Epithelial cell of proximal tubule (primary cell): ENCODE data around the gene MEIKIN. TPM values are rescaled to one million over a fixed set of nuclear protein-coding genes. Genes with fewer than 3 reads are reported as not detected.
"Not testable (repeated sequence)": the region's sequence is repeated elsewhere in the genome, so short reads cannot be mapped to it uniquely, and the experiment has no call there.

ENCODE experiments used
- DNase-seq: peaks from one replicate; pipeline ENCODE4 v3.0.0-alpha.2; 2011; ENCODE audit warnings: low read depth
- H3K4me3 ChIP-seq: 2 replicates; pipeline ENCODE4 v1.5.1; 2011; ENCODE audit warnings: low read depth, mild to moderate bottlenecking, low read length
- total RNA-seq: library from RNA; depleted of rRNA; stranded (reverse); fragments of >200 nt; gene quantifications from 2 replicates; pipeline ENCODE4 v1.2.3, GENCODE V29; 2015
- TF ChIP-seq, protein P1 (sequence below): conservative IDR thresholded peaks from 2 replicates; pipeline ENCODE4 v1.5.1; 2012; ENCODE audit warnings: low read depth, mild to moderate bottlenecking, low read length

MEIKIN gene
- total RNA-seq, 1 donor from 2014 or later, result not detected

DNA sequence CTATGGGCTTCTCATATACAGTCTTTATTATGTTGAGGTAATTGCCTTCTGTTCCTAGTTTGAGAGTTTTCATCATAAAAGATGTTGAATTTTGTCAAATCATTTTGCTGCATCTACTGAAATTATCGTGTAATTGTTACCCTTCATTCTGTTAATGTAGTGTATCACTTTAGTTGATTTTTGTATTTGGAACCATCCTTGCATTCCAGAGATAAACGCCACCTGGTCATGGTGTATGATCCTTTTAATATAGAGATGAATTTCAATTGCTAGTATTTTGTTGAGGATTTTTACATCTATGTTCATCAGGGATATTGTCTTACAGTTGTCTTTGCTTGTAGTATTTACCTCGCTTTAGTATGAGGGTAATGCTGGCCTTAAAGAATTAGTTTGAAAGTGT is 19.3 kb downstream of the MEIKIN start:
- no peak for DNase-seq
- no peak overlapping the region for H3K4me3 ChIP-seq
- TF ChIP-seq, protein P1, sequence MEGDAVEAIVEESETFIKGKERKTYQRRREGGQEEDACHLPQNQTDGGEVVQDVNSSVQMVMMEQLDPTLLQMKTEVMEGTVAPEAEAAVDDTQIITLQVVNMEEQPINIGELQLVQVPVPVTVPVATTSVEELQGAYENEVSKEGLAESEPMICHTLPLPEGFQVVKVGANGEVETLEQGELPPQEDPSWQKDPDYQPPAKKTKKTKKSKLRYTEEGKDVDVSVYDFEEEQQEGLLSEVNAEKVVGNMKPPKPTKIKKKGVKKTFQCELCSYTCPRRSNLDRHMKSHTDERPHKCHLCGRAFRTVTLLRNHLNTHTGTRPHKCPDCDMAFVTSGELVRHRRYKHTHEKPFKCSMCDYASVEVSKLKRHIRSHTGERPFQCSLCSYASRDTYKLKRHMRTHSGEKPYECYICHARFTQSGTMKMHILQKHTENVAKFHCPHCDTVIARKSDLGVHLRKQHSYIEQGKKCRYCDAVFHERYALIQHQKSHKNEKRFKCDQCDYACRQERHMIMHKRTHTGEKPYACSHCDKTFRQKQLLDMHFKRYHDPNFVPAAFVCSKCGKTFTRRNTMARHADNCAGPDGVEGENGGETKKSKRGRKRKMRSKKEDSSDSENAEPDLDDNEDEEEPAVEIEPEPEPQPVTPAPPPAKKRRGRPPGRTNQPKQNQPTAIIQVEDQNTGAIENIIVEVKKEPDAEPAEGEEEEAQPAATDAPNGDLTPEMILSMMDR, result no peak

DNA sequence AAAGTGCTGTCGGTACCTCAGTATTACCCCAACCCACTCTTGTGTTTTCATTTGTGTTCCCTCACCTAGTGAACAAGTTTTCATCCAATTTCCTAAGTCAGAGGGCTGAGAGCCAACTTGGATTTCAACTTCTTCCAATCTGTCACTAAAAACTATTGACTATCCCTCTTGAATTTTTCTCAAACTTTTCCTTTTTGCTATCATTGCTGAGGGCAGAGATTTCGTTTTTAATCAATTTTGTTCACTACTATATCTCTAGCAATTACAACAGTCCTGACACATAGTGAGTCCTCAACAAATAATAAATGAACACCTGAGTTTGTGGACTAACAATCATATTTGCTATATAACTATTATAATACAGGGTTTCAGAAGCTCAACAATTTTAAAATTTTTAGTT is 29.0 kb downstream of the MEIKIN start:
- TF ChIP-seq, protein P1, result no peak
- H3K4me3 ChIP-seq, result no peak overlapping the region
- DNase-seq, result no peak

DNA sequence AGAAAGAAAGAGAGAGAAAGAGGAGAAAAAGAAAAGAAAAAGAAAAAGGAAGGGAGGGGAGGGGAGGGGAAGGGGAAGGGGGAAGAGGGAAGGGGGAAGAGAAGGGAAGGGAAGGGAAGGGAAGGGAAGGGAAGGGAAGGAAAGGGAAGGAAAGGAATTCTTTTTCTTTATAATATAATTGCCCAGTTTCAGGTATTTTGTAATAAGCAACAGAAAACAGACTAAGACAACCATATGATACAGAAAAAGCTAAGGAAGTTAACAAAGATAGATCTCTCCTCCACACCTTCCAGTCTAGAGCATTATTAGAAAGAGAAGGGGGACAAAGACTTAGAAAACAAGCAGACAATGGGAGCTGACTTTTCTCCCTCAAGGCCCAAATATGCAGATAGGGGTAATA is 31.0 kb downstream of the MEIKIN start:
- TF ChIP-seq, protein P1, result no peak
- DNase-seq, result no peak
- H3K4me3 ChIP-seq, result no peak overlapping the region

DNA sequence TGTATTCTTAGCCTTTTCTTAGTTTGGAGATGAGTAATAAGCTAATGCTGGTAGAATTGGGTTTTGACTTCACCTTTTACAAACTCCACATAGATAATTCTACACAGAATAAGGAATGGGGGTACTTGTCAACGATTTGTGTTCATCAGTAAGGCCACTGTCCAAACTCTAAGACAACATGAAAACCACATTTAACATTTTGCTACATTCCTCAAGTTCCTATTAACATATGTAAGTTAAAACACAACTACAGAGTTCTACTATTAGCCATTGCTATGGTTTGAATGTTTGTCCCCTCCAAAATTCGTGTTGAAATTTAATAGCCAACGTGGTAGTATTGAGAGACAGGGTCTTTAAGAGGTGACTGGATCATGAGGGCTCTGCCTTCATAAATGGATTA is 31.9 kb downstream of the MEIKIN start:
- DNase-seq, result no peak
- TF ChIP-seq, protein P1, result no peak
- H3K4me3 ChIP-seq, result no peak overlapping the region

DNA sequence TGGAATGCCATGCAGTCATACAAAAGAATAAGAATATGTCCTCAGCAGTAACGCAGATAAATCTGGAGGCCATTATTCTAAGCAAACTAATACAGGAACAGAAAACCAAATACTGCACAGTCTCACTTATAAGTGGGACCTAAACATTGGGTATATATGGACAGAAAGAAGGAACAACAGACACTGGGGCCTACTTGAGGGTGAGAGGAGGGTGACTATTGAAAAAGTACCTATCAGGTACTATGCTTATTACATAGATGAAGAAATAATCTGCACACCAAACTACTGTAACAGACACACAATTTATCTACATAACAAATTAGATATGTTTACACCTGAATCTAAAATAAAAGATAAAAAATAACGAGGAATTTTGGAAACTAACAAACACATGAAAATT is 38.8 kb downstream of the MEIKIN start:
- no peak overlapping the region for H3K4me3 ChIP-seq
- no peak for DNase-seq
- TF ChIP-seq, protein P1, result no peak

DNA sequence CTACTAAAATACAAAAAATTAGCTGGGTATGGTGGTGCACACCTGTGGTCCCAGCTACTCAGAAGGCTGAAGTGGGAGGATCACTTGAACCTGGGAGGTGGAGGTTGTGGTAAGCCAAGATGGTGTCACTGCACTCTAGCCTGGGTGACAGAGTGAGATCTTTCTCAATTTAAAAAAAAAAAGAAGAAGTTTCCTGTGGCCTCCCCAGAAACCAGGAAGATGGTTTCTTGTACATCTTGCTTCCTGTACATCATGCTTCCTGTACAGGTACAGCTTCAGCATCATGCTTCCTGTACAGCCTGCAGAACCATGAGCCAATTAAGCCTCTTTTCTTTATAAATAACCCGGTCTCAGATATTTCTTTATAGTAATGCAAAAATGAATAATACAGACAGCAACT is 43.2 kb downstream of the MEIKIN start:
- not testable (repeated sequence) for DNase-seq, H3K4me3 ChIP-seq

DNA sequence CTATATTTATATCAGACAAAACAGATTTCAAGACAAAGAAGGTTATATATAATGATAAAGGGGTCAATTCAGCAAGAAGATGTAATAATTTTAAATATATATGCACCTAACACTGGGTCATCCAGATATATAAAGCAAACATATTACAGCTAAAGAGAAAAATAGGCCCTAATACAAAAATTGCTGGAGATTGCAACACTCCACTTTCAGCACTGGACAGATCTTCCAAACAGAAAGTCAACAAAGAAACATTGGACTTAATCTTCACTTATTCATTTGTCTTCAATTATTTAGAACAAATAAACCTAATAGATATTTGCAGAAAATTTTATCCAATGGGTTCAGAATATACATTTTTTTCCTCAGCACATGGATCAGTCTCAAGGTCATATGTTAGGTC is 45.8 kb downstream of the MEIKIN start:
- TF ChIP-seq, protein P1, result no peak
- no peak for DNase-seq

DNA sequence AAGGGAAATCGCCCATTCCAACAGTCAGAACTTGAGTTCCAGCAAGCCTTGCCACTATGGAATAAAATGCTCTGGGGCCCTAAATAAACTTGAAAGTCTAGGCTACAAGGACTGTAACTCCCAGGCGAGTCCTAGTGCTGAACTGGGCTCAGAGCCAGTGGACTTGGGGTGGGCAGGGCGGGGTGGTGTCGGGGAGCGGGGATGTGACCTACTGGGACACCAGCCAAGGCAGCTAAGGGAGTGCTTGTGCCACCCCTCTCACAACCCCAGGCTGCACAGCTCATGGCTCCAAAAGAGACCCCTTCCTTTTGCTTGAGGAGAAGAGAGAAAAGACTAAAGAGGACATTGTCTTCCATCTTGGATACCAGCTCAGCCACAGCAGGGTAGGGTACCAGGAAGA is 61.5 kb downstream of the MEIKIN start:
- TF ChIP-seq, protein P1, result no peak
- no peak overlapping the region for H3K4me3 ChIP-seq
- no peak for DNase-seq

More for the DNA sequence above, 45.8 kb downstream of the MEIKIN start:
- no peak overlapping the region for H3K4me3 ChIP-seq
